ENCODE data around the gene AGBL4. TPM values are rescaled to one million over a fixed set of nuclear protein-coding genes. Genes with fewer than 3 reads are reported as not detected.

Gene AGBL4
- total RNA-seq, 1 experiment from 2014 or later = not detected

- TF ChIP-seq, protein P1, sequence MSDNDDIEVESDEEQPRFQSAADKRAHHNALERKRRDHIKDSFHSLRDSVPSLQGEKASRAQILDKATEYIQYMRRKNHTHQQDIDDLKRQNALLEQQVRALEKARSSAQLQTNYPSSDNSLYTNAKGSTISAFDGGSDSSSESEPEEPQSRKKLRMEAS (IDR thresholded peaks at IDR 0.05) = no peak
- TF ChIP-seq FOSL1 (IDR thresholded peaks at IDR 0.05; ENCODE audit: low read depth) (no peak), ELF1 (IDR thresholded peaks at IDR 0.05; ENCODE audit: borderline replicate concordance, low read depth) (no peak), EGR1 (IDR thresholded peaks at IDR 0.05; ENCODE audit: low read depth) (no peak), CTCF (IDR thresholded peaks at IDR 0.05 in 2 of 3, conservative IDR thresholded peaks at IDR 0.05 in 1 of 3; ENCODE audit: borderline replicate concordance in 1 of 3, insufficient read depth in 1 of 3, low read depth in 2 of 3, low read length in 2 of 3) (no peak)
Measured at GRCh38 chr1:48947761-48948537, 1075.8 kb downstream of the AGBL4 start (continued).

- ChIA-PET RAD21 (ENCODE audit: low non-redundant PET in 1 of 2, low total read pairs in 2 of 2, uncharacterized antibody in 2 of 2, unreplicated experiment in 2 of 2) (no interaction called here), CTCF (no interaction called here), POLR2A (no interaction called here)
- Histone ChIP-seq H3K4me3 (replicated peaks in 1 of 2; ENCODE audit: low read depth in 1 of 2, low read length in 2 of 2) (no peak overlapping the region), H2AFZ (ENCODE audit: low read depth, low read length, poor library complexity, severe bottlenecking) (no peak overlapping the region), H3K9ac (ENCODE audit: low read length) (no peak overlapping the region), H4K20me1 (ENCODE audit: insufficient read depth) (no peaks in the 10 kb centered on the region), H3K27ac (ENCODE audit: low read depth, low read length) (no peak overlapping the region), H3K4me1 (ENCODE audit: control insufficient read depth in 1 of 2, insufficient read depth in 2 of 2, low read length in 2 of 2) (no peaks in the 10 kb centered on the region), H3K9me3 (ENCODE audit: control insufficient read depth in 1 of 2, insufficient read depth in 1 of 2, low read depth in 1 of 2, low read length in 2 of 2) (no peaks in the 10 kb centered on the region), H3K79me2 (ENCODE audit: insufficient read depth, low read length) (no peaks in the 10 kb centered on the region), H3K9me2 (ENCODE audit: insufficient read depth) (no peaks in the 10 kb centered on the region), H3K36me3 (ENCODE audit: control insufficient read depth in 1 of 2, insufficient read depth in 2 of 2, low read length in 2 of 2) (no peaks in the 10 kb centered on the region), H3K4me2 (ENCODE audit: low read length) (no peak overlapping the region), H3K27me3 (ENCODE audit: insufficient read depth, low read length) (no peaks in the 10 kb centered on the region)
- BruUV-seq (replicated peaks) = no TSS peak
- intact Hi-C loops (cut with micrococcal nuclease) = no loop called here
- no peak for DNase-seq (ENCODE audit: low read depth, low spot score)
- TF ChIP-seq JUND (IDR thresholded peaks at IDR 0.05) (no peak), SRF (IDR thresholded peaks at IDR 0.05; ENCODE audit: low read depth) (no peak), FOSL1 (IDR thresholded peaks at IDR 0.05; ENCODE audit: low read depth) (no peak), CTCF (IDR thresholded peaks at IDR 0.05 in 2 of 3, conservative IDR thresholded peaks at IDR 0.05 in 1 of 3; ENCODE audit: borderline replicate concordance in 1 of 3, insufficient read depth in 1 of 3, low read depth in 2 of 3, low read length in 2 of 3) (no peak), EZH2phosphoT487 (IDR thresholded peaks at IDR 0.05; ENCODE audit: borderline replicate concordance) (no peak), CBX3 (IDR thresholded peaks at IDR 0.05; ENCODE audit: low read depth) (no peak)
- TF ChIP-seq, protein P1 (IDR thresholded peaks at IDR 0.05) = no peak
- no peak for ATAC-seq
Measured at GRCh38 chr1:48946070-48946469, 1077.7 kb downstream of the AGBL4 start.

Measured in HCT116 (cell line).